ENCODE results near the gene RAB27B.

- TF ChIP-seq RFX5 (IDR thresholded peaks at IDR 0.05) = no peak
- no peak for TF ChIP-seq CTCF (IDR thresholded peaks at IDR 0.05)
- TF ChIP-seq MAX (IDR thresholded peaks at IDR 0.05) = no peak
- TF ChIP-seq FOSL2 (IDR thresholded peaks at IDR 0.05) = no peak
- TF ChIP-seq FOSL2 (CRISPR knock-in tag; IDR thresholded peaks at IDR 0.05) = no peak
- no peak for TF ChIP-seq POLR2A (IDR thresholded peaks at IDR 0.05; ENCODE audit: low read length)
- no peak for TF ChIP-seq REST (IDR thresholded peaks at IDR 0.05)
- TF ChIP-seq SREBF2 (IDR thresholded peaks at IDR 0.05) = no peak
- TF ChIP-seq EP300 (IDR thresholded peaks at IDR 0.05) = no peak
- no peak for TF ChIP-seq JUNB (IDR thresholded peaks at IDR 0.05)
Observed at GRCh38 chr18:54911551-54911950, 83.3 kb downstream of the RAB27B start.

Data from A549 (cell line).